Endothelial cell of umbilical vein (primary cell): Measurements from ENCODE around the gene CENPP.

Source experiments
- TF ChIP-seq, protein P1 (sequence below): IDR thresholded peaks from 2 replicates; pipeline ENCODE4 v1.6.1; 2011; ENCODE audit not compliant: insufficient read depth, insufficient read length
- TF ChIP-seq, protein P2 (sequence below), 2 donors: IDR thresholded peaks; 1 replicate in 1 of 2; 2 replicates in 1 of 2; pipeline ENCODE4 v1.5.1; 2011; ENCODE audit warnings: low read length in 2 of 2, mild to moderate bottlenecking in 2 of 2, moderate library complexity in 2 of 2, control low read depth in 1 of 2, inconsistent platforms in 1 of 2, low read depth in 1 of 2; ENCODE audit not compliant: insufficient read depth in 1 of 2; ENCODE audit errors: extremely low read depth in 1 of 2

DNA sequence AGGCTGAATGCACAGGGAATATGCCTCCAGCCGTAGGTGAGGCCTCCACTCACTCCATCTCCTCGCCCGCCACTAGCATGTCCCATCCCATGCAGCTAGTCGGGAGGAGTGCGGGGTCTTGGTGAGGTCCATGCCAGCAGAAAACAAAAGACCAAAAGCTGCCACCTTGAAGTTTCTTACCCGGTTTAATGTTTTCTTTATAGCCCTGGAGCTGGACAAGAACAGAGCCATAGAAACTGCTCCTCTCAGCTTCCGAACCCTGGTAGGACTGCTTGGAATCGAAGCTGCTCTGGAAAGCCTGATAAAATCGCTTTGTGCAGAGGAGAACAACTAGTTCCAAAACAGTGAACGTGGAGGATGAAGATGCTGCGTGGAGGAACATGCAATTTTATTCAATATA, 287.1 kb downstream of the CENPP start:
- TF ChIP-seq, protein P1, sequence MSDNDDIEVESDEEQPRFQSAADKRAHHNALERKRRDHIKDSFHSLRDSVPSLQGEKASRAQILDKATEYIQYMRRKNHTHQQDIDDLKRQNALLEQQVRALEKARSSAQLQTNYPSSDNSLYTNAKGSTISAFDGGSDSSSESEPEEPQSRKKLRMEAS, result no peak
- TF ChIP-seq, protein P2, sequence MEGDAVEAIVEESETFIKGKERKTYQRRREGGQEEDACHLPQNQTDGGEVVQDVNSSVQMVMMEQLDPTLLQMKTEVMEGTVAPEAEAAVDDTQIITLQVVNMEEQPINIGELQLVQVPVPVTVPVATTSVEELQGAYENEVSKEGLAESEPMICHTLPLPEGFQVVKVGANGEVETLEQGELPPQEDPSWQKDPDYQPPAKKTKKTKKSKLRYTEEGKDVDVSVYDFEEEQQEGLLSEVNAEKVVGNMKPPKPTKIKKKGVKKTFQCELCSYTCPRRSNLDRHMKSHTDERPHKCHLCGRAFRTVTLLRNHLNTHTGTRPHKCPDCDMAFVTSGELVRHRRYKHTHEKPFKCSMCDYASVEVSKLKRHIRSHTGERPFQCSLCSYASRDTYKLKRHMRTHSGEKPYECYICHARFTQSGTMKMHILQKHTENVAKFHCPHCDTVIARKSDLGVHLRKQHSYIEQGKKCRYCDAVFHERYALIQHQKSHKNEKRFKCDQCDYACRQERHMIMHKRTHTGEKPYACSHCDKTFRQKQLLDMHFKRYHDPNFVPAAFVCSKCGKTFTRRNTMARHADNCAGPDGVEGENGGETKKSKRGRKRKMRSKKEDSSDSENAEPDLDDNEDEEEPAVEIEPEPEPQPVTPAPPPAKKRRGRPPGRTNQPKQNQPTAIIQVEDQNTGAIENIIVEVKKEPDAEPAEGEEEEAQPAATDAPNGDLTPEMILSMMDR (IDR thresholded peaks at IDR 0.05; ENCODE audit: extremely low read depth in 1 of 2, insufficient read depth in 1 of 2, low read depth in 1 of 2, low read length in 2 of 2), result no peak
